Measurements from ENCODE around the gene RRAS. TPM values are rescaled to one million over a fixed set of nuclear protein-coding genes. Genes with fewer than 3 reads are reported as not detected.
"Not testable (repeated sequence)": the region's sequence is repeated elsewhere in the genome, so short reads cannot be mapped to it uniquely, and the experiment has no call there.

Gene RRAS
- total RNA-seq, 1 experiment from 2014 or later = 20.1 TPM

- H3K27me3 ChIP-seq (ENCODE audit: control insufficient read depth, insufficient read depth, low read length) = no peaks in the 10 kb centered on the region
- H3K36me3 ChIP-seq (replicated peaks; ENCODE audit: control insufficient read depth, insufficient read depth, low read length) = no peaks in the 10 kb centered on the region
- DNase-seq = peak; percentile 65
- H3K4me3 ChIP-seq (ENCODE audit: insufficient read depth, low read depth, low read length) = no peak overlapping the region
These were observed 4.3 kb downstream of the RRAS start for GRCh38 chr19:49635530-49636232.

GRCh38 chr19:49633273-49633672, 6.7 kb downstream of the RRAS start:
- H3K27me3 ChIP-seq (ENCODE audit: control insufficient read depth, insufficient read depth, low read length); H3K36me3 ChIP-seq (replicated peaks; ENCODE audit: control insufficient read depth, insufficient read depth, low read length); DNase-seq; H3K4me3 ChIP-seq (ENCODE audit: insufficient read depth, low read depth, low read length): not testable (repeated sequence)

GRCh38 chr19:49632576-49632975, 7.4 kb downstream of the RRAS start:
- Histone ChIP-seq H3K36me3 (replicated peaks; ENCODE audit: control insufficient read depth, insufficient read depth, low read length) (peaks cover 1% of the 10 kb centered on the region), H3K4me3 (ENCODE audit: insufficient read depth, low read depth, low read length) (no peak overlapping the region), H3K27me3 (ENCODE audit: control insufficient read depth, insufficient read depth, low read length) (no peaks in the 10 kb centered on the region)
- no peak for DNase-seq

- no peak for DNase-seq
- Histone ChIP-seq H3K36me3 (replicated peaks; ENCODE audit: control insufficient read depth, insufficient read depth, low read length) (peaks cover 4% of the 10 kb centered on the region), H3K27me3 (ENCODE audit: control insufficient read depth, insufficient read depth, low read length) (no peaks in the 10 kb centered on the region), H3K4me3 (ENCODE audit: insufficient read depth, low read depth, low read length) (no peak overlapping the region)
These were observed 8.2 kb downstream of the RRAS start for GRCh38 chr19:49631610-49632192.

GRCh38 chr19:49631014-49631588, 8.8 kb downstream of the RRAS start:
- DNase-seq = peak; percentile 49
- Histone ChIP-seq H3K4me3 (ENCODE audit: insufficient read depth, low read depth, low read length) (no peak overlapping the region), H3K36me3 (replicated peaks; ENCODE audit: control insufficient read depth, insufficient read depth, low read length) (peaks cover 9% of the 10 kb centered on the region), H3K27me3 (ENCODE audit: control insufficient read depth, insufficient read depth, low read length) (no peaks in the 10 kb centered on the region)

- Histone ChIP-seq H3K27me3 (ENCODE audit: control insufficient read depth, insufficient read depth, low read length) (no peaks in the 10 kb centered on the region), H3K4me3 (ENCODE audit: insufficient read depth, low read depth, low read length) (no peak overlapping the region), H3K36me3 (replicated peaks; ENCODE audit: control insufficient read depth, insufficient read depth, low read length) (peaks cover 9% of the 10 kb centered on the region)
- DNase-seq = no peak
These were observed 10.3 kb downstream of the RRAS start for GRCh38 chr19:49629659-49630058.

- H3K27me3 ChIP-seq (ENCODE audit: control insufficient read depth, insufficient read depth, low read length) = no peaks in the 10 kb centered on the region
- no peak overlapping the region for H3K4me3 ChIP-seq (ENCODE audit: insufficient read depth, low read depth, low read length)
- DNase-seq = no peak
- peaks cover 13% of the 10 kb centered on the region for H3K36me3 ChIP-seq (replicated peaks; ENCODE audit: control insufficient read depth, insufficient read depth, low read length)
These were observed 13.7 kb downstream of the RRAS start for GRCh38 chr19:49626226-49626625.

- Histone ChIP-seq H3K4me3 (ENCODE audit: insufficient read depth, low read depth, low read length) (no peak overlapping the region), H3K36me3 (replicated peaks; ENCODE audit: control insufficient read depth, insufficient read depth, low read length) (peaks cover 14% of the 10 kb centered on the region), H3K27me3 (ENCODE audit: control insufficient read depth, insufficient read depth, low read length) (no peaks in the 10 kb centered on the region)
- DNase-seq = peak; percentile 77
These were observed 14.7 kb downstream of the RRAS start for GRCh38 chr19:49624967-49625910.

GRCh38 chr19:49617860-49618259, 22.1 kb downstream of the RRAS start:
- H3K27me3 ChIP-seq (ENCODE audit: control insufficient read depth, insufficient read depth, low read length); H3K4me3 ChIP-seq (ENCODE audit: insufficient read depth, low read depth, low read length); DNase-seq: not testable (repeated sequence)
- H3K36me3 ChIP-seq (replicated peaks; ENCODE audit: control insufficient read depth, insufficient read depth, low read length) = peaks cover 38% of the 10 kb centered on the region

- no peak for DNase-seq
- Histone ChIP-seq H3K4me3 (ENCODE audit: insufficient read depth, low read depth, low read length) (no peak overlapping the region), H3K27me3 (ENCODE audit: control insufficient read depth, insufficient read depth, low read length) (no peaks in the 10 kb centered on the region), H3K36me3 (replicated peaks; ENCODE audit: control insufficient read depth, insufficient read depth, low read length) (peaks cover 38% of the 10 kb centered on the region)
These were observed 23.0 kb downstream of the RRAS start for GRCh38 chr19:49616945-49617344.

GRCh38 chr19:49616532-49616931, 23.4 kb downstream of the RRAS start:
- no peaks in the 10 kb centered on the region for H3K27me3 ChIP-seq (ENCODE audit: control insufficient read depth, insufficient read depth, low read length)
- H3K4me3 ChIP-seq (ENCODE audit: insufficient read depth, low read depth, low read length) = no peak overlapping the region
- peaks cover 35% of the 10 kb centered on the region for H3K36me3 ChIP-seq (replicated peaks; ENCODE audit: control insufficient read depth, insufficient read depth, low read length)
- no peak for DNase-seq

GRCh38 chr19:49615861-49616260, 24.1 kb downstream of the RRAS start:
- no peaks in the 10 kb centered on the region for H3K27me3 ChIP-seq (ENCODE audit: control insufficient read depth, insufficient read depth, low read length)
- H3K36me3 ChIP-seq (replicated peaks; ENCODE audit: control insufficient read depth, insufficient read depth, low read length) = peaks cover 36% of the 10 kb centered on the region
- H3K4me3 ChIP-seq (ENCODE audit: insufficient read depth, low read depth, low read length) = no peak overlapping the region
- DNase-seq = no peak

- Histone ChIP-seq H3K4me3 (ENCODE audit: insufficient read depth, low read depth, low read length) (no peak overlapping the region), H3K27me3 (ENCODE audit: control insufficient read depth, insufficient read depth, low read length) (no peaks in the 10 kb centered on the region), H3K36me3 (replicated peaks; ENCODE audit: control insufficient read depth, insufficient read depth, low read length) (peaks cover 33% of the 10 kb centered on the region)
- peak; percentile 60 for DNase-seq
These were observed 25.7 kb downstream of the RRAS start for GRCh38 chr19:49614096-49614833.

- no peak overlapping the region for H3K4me3 ChIP-seq (ENCODE audit: insufficient read depth, low read depth, low read length)
- peak; percentile 33 for DNase-seq
- H3K27me3 ChIP-seq (ENCODE audit: control insufficient read depth, insufficient read depth, low read length) = no peaks in the 10 kb centered on the region
- H3K36me3 ChIP-seq (replicated peaks; ENCODE audit: control insufficient read depth, insufficient read depth, low read length) = peaks cover 34% of the 10 kb centered on the region
These were observed 26.6 kb downstream of the RRAS start for GRCh38 chr19:49613374-49613773.
